Keratinocyte (primary cell): Measurements from ENCODE around the gene RAPGEF3. TPM values are rescaled to one million over a fixed set of nuclear protein-coding genes. Genes with fewer than 3 reads are reported as not detected.

Source experiments
- DNase-seq: peaks from one replicate; pipeline ENCODE4 v3.0.0-alpha.2; 2011; ENCODE audit warnings: low read depth, missing footprints, low spot score
- FAIRE-seq: peaks from 2 replicates; lab custom pipeline; 2011; peaks lifted over from hg19 to GRCh38; lab: Jason Lieb, UNC
- H2AFZ ChIP-seq: 2 replicates; pipeline ENCODE4 v1.6.0; 2012; ENCODE audit warnings: low read length, control low read depth, inconsistent platforms; ENCODE audit not compliant: control insufficient read depth
- H3K27ac ChIP-seq: 2 replicates; pipeline ENCODE4 v1.5.1; 2011; ENCODE audit warnings: low read length; ENCODE audit not compliant: control insufficient read depth, insufficient read depth
- H3K27me3 ChIP-seq: 3 replicates; pipeline ENCODE4 v1.6.0; 2011; ENCODE audit warnings: low read length; ENCODE audit not compliant: control insufficient read depth, insufficient read depth; ENCODE audit errors: extremely low read depth
- H3K36me3 ChIP-seq, 2 experiments: 2 replicates in 1 of 2; 3 replicates in 1 of 2; pipeline ENCODE4 v1.5.1; 2011; ENCODE audit warnings: low read length in 2 of 2, mild to moderate bottlenecking in 1 of 2; ENCODE audit not compliant: control insufficient read depth in 2 of 2, insufficient read depth in 2 of 2; ENCODE audit errors: extremely low read depth in 1 of 2
- H3K4me1 ChIP-seq: 3 replicates; pipeline ENCODE4 v1.5.1; 2011; ENCODE audit warnings: low read length; ENCODE audit not compliant: control insufficient read depth, insufficient read depth; ENCODE audit errors: extremely low read depth
- H3K4me2 ChIP-seq: 3 replicates; pipeline ENCODE4 v1.6.0; 2011; ENCODE audit warnings: low read depth, low read length; ENCODE audit not compliant: control insufficient read depth, insufficient read depth; ENCODE audit errors: extremely low read depth
- H3K4me3 ChIP-seq, 3 experiments: fragments of 200-600 bp in 1 of 3; sonication (generic) in 1 of 3; 2 replicates in 2 of 3; 3 replicates in 1 of 3; pipeline ENCODE4 v1.5.1; 2011 to 2016; ENCODE audit warnings: low read length in 3 of 3, mild to moderate bottlenecking in 3 of 3, control low read depth in 2 of 3, inconsistent platforms in 1 of 3, low read depth in 1 of 3, mixed read lengths in 1 of 3, mixed run types in 1 of 3, moderate library complexity in 1 of 3; ENCODE audit not compliant: control insufficient read depth in 2 of 3, insufficient read depth in 2 of 3; ENCODE audit errors: extremely low read depth in 1 of 3
- H3K79me2 ChIP-seq: 2 replicates; pipeline ENCODE4 v1.6.0; 2012; ENCODE audit warnings: low read length; ENCODE audit not compliant: control insufficient read depth, insufficient read depth
- H3K9ac ChIP-seq: 3 replicates; pipeline ENCODE4 v1.6.0; 2011; ENCODE audit warnings: low read length; ENCODE audit not compliant: control insufficient read depth, insufficient read depth; ENCODE audit errors: extremely low read depth
- H3K9me1 ChIP-seq: 3 replicates; pipeline ENCODE4 v1.6.0; 2011; ENCODE audit warnings: low read length; ENCODE audit not compliant: control insufficient read depth, insufficient read depth; ENCODE audit errors: extremely low read depth
- H3K9me3 ChIP-seq: 2 replicates; pipeline ENCODE4 v1.5.1; 2012; ENCODE audit warnings: low read depth, low read length; ENCODE audit not compliant: control insufficient read depth
- H4K20me1 ChIP-seq: 3 replicates; pipeline ENCODE4 v1.6.0; 2011; ENCODE audit warnings: low read length; ENCODE audit not compliant: control insufficient read depth, insufficient read depth; ENCODE audit errors: extremely low read depth
- EZH2 ChIP-seq: IDR thresholded peaks from one replicate; pipeline ENCODE4 v1.6.1; 2012; ENCODE audit warnings: inconsistent platforms, mild to moderate bottlenecking, low read length, moderate library complexity
- dilution Hi-C: fragments of 300-500 bp; cut with MboI; formaldehyde crosslinking; loops from one replicate; pipeline ENCODE4 v1.7.0; 2020; ENCODE audit warnings: low sequenced_read_pairs; ENCODE audit not compliant: extremely low pct_ligation_motif_present
- polyA plus RNA-seq, 5 experiments: library from polyadenylated mRNA; depleted of rRNA in 3 of 5; stranded (reverse) in 3 of 5; stranded (forward) in 1 of 5; unstranded in 1 of 5; fragments of >200 nt; gene quantifications; 1 replicate in 1 of 5; 2 replicates in 3 of 5; 3 replicates in 1 of 5; pipeline versions ENCODE4 v1.2.1 to v1.2.3, GENCODE V29; 2011 to 2012; ENCODE audit warnings: missing spikeins in 2 of 5, low read depth in 1 of 5, low replicate concordance in 1 of 5
- TF ChIP-seq, protein P1 (sequence below), 3 experiments: IDR thresholded peaks in 1 of 3; conservative IDR thresholded peaks in 1 of 3; optimal IDR thresholded peaks in 1 of 3; 2 replicates in 2 of 3; 3 replicates in 1 of 3; pipeline versions ENCODE3 to v1.5.1; 2011; ENCODE audit warnings: low read length in 3 of 3, mild to moderate bottlenecking in 3 of 3, moderate library complexity in 2 of 3, control low read depth in 1 of 3, inconsistent platforms in 1 of 3; ENCODE audit not compliant: insufficient read depth in 2 of 3; ENCODE audit errors: extremely low read depth in 1 of 3

Gene RAPGEF3
- polyA plus RNA-seq, 1 donor (not counting 4 experiments of a cell fraction or from before 2014, with no cell fraction given) = 5.1 TPM

DNA sequence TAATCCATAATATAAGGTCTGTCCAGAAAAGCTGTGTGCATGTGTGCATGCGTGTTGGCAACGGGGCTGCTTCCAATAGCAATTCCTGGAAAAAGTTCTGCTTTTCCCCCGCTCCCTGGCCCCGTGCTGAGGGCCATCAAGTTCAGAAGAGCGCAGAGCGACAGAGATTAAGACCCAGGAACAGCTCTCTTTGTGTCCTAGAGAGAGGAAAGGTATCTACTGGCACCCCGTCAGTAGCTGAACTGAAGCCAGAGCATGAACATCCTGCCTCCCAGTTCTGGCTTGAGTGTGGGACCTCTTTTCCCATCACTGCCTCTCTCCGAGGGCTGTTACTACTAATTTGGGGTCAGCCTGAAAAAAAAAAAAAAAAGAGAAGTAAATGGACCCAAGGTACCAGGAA, 45.5 kb upstream of the RAPGEF3 start:
- Histone ChIP-seq H3K4me1 (peaks cover 13% of the 10 kb centered on the region), H3K4me3 (no peak overlapping the region), H3K9ac (no peak overlapping the region), H3K4me2 (no peak overlapping the region), H3K36me3 (peaks cover 26 to 43% of the 10 kb centered on the region in 2 experiments), H3K27ac (no peak overlapping the region), H3K79me2 (peaks cover 99% of the 10 kb centered on the region), H3K9me3 (no peaks in the 10 kb centered on the region), H3K9me1 (peaks cover 8% of the 10 kb centered on the region), H4K20me1 (peaks cover 40% of the 10 kb centered on the region), H3K27me3 (no peaks in the 10 kb centered on the region), H2AFZ (no peak overlapping the region)
- no peak for FAIRE-seq
- dilution Hi-C loops = no loop called here
- TF ChIP-seq EZH2 = no peak
- TF ChIP-seq, protein P1, sequence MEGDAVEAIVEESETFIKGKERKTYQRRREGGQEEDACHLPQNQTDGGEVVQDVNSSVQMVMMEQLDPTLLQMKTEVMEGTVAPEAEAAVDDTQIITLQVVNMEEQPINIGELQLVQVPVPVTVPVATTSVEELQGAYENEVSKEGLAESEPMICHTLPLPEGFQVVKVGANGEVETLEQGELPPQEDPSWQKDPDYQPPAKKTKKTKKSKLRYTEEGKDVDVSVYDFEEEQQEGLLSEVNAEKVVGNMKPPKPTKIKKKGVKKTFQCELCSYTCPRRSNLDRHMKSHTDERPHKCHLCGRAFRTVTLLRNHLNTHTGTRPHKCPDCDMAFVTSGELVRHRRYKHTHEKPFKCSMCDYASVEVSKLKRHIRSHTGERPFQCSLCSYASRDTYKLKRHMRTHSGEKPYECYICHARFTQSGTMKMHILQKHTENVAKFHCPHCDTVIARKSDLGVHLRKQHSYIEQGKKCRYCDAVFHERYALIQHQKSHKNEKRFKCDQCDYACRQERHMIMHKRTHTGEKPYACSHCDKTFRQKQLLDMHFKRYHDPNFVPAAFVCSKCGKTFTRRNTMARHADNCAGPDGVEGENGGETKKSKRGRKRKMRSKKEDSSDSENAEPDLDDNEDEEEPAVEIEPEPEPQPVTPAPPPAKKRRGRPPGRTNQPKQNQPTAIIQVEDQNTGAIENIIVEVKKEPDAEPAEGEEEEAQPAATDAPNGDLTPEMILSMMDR (optimal IDR thresholded peaks at IDR 0.05 in 1 of 3, IDR thresholded peaks at IDR 0.05 in 1 of 3, conservative IDR thresholded peaks at IDR 0.05 in 1 of 3; ENCODE audit: extremely low read depth in 1 of 3, insufficient read depth in 2 of 3, low read length in 3 of 3) = no peak
- no peak for DNase-seq

DNA sequence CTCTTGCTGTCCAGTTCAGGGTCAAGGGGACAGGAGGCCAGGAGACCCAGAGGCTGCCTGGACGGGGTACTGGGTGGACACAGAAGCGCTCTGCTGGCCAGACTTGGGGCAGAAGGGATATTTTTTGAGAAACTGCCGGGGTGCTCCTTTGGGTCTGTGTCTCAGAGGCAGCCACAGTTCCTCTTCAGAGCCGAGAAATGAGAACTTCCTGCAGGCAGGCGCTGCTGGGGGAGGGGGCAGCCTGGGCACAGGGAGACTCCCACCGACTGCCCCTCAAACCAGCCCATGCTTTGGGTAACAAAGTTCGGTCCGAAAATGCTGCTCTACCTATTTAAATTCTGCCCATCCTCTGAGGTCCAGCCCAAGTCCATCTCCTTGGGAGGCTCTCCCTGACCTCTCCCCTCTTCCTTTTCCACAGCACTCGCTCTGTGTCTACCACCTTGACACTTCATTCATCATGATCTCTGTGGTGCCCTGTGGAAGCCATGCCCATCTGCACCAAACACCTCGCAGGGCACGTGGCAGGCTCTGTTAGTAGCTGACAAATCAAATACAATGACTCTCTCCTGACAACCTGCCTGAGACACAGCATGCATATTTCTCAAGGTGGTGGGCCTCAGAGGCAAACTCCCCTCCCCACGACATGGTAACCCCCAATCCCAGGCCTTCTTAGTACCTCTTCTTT, 44.7 kb upstream of the RAPGEF3 start:
- Histone ChIP-seq H3K79me2 (peaks cover 97% of the 10 kb centered on the region), H3K9me3 (no peaks in the 10 kb centered on the region), H3K27ac (no peak overlapping the region), H3K27me3 (no peaks in the 10 kb centered on the region), H4K20me1 (peaks cover 41% of the 10 kb centered on the region), H3K9ac (no peak overlapping the region), H3K36me3 (peaks cover 31 to 43% of the 10 kb centered on the region in 2 experiments), H2AFZ (no peak overlapping the region), H3K4me2 (no peak overlapping the region), H3K9me1 (peaks cover 8% of the 10 kb centered on the region), H3K4me3 (no peak overlapping the region), H3K4me1 (peaks cover 5% of the 10 kb centered on the region)
- dilution Hi-C loops = no loop called here
- no peak for TF ChIP-seq EZH2
- TF ChIP-seq, protein P1 (optimal IDR thresholded peaks at IDR 0.05 in 1 of 3, IDR thresholded peaks at IDR 0.05 in 1 of 3, conservative IDR thresholded peaks at IDR 0.05 in 1 of 3; ENCODE audit: extremely low read depth in 1 of 3, insufficient read depth in 2 of 3, low read length in 3 of 3) = no peak
- DNase-seq (no peak), FAIRE-seq (no peak)
